ENCODE results near the gene PRPF19.

Gene PRPF19

DNA sequence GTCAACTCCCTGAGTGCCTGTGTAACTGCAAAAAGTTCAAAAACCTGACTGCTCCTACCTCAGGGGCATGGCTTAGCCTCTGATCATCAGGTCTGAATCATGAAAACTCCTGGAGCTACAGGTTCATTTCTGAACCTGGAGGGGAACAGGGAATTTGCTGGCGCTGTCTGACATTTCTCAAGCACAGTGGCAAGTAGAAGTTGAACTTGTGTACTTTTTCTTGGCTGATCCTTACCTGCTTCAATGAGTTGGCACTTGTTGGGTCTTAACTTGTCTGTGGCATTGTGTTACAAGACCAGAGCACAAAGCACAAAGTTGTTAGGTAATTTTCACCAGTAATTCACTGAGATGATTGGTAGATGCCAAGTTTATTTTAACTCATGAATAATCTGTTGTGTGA, 10.9 kb upstream of the PRPF19 start:
- peaks cover 10% of the 10 kb centered on the region for H3K79me1 ChIP-seq (ENCODE audit: low read length)
- no CpG with 5 or more reads among the region's 1 CpG for WGBS (ENCODE audit: extremely low coverage, insufficient coverage, low lambda C conversion rate)

GRCh38 chr11:60916669-60917206, 10.4 kb upstream of the PRPF19 start:
- no peak overlapping the region for H3K4ac ChIP-seq (ENCODE audit: low read depth, low read length)
- H4K8ac ChIP-seq (ENCODE audit: low read depth, low read length) = no peak overlapping the region
- no peak overlapping the region for H2BK120ac ChIP-seq (ENCODE audit: low read depth, low read length)
- peaks cover 3% of the 10 kb centered on the region for H3K36me3 ChIP-seq (ENCODE audit: control insufficient read depth, insufficient read depth, low read length)
- H3K79me2 ChIP-seq (ENCODE audit: control insufficient read depth, insufficient read depth, low read length) = peaks cover 9% of the 10 kb centered on the region
- peaks cover 10% of the 10 kb centered on the region for H3K79me1 ChIP-seq (ENCODE audit: low read length)
- H3K27me3 ChIP-seq (ENCODE audit: insufficient read depth, low read length, poor library complexity) = no peaks in the 10 kb centered on the region
- WGBS (ENCODE audit: extremely low coverage, insufficient coverage, low lambda C conversion rate) = no CpG with 5 or more reads among the region's 3 CpGs
- H3K27ac ChIP-seq (ENCODE audit: low read depth, low read length) = no peak overlapping the region
- no peak overlapping the region for H2AK5ac ChIP-seq (ENCODE audit: low read length)
- peaks cover 15% of the 10 kb centered on the region for H3K4me1 ChIP-seq (ENCODE audit: control insufficient read depth, low read depth, low read length)
- H3K9ac ChIP-seq (ENCODE audit: low read length) = peak overlapping the region; percentile 12
- H2BK5ac ChIP-seq (ENCODE audit: low read length) = no peak overlapping the region
- no peak overlapping the region for H3K18ac ChIP-seq (ENCODE audit: low read length)
- H4K5ac ChIP-seq (ENCODE audit: low read length) = no peak overlapping the region
- peak overlapping the region; percentile 51 for H3K56ac ChIP-seq (ENCODE audit: low read length)
- no peak overlapping the region for H3K4me2 ChIP-seq (ENCODE audit: low read length)
- H2BK15ac ChIP-seq (replicated peaks; ENCODE audit: low read depth) = no peak overlapping the region
- H3K4me3 ChIP-seq (ENCODE audit: low read length) = no peak overlapping the region
- peak; percentile 12 for DNase-seq
- peak overlapping the region; percentile 24 for H3K23ac ChIP-seq (ENCODE audit: low read length)

More for the DNA sequence above, 10.9 kb upstream of the PRPF19 start:
- Histone ChIP-seq H2BK15ac (replicated peaks; ENCODE audit: low read depth) (no peak overlapping the region), H2BK120ac (ENCODE audit: low read depth, low read length) (no peak overlapping the region), H3K18ac (ENCODE audit: low read length) (no peak overlapping the region), H3K56ac (ENCODE audit: low read length) (no peak overlapping the region), H3K36me3 (ENCODE audit: control insufficient read depth, insufficient read depth, low read length) (peaks cover 3% of the 10 kb centered on the region), H3K4me3 (ENCODE audit: low read length) (no peak overlapping the region), H4K5ac (ENCODE audit: low read length) (no peak overlapping the region), H3K4me2 (ENCODE audit: low read length) (no peak overlapping the region), H3K4ac (ENCODE audit: low read depth, low read length) (no peak overlapping the region), H3K79me2 (ENCODE audit: control insufficient read depth, insufficient read depth, low read length) (peaks cover 9% of the 10 kb centered on the region), H4K8ac (ENCODE audit: low read depth, low read length) (no peak overlapping the region), H3K4me1 (ENCODE audit: control insufficient read depth, low read depth, low read length) (peaks cover 15% of the 10 kb centered on the region), H2AK5ac (ENCODE audit: low read length) (no peak overlapping the region), H3K27ac (ENCODE audit: low read depth, low read length) (no peak overlapping the region), H3K9ac (ENCODE audit: low read length) (no peak overlapping the region), H3K27me3 (ENCODE audit: insufficient read depth, low read length, poor library complexity) (no peaks in the 10 kb centered on the region), H2BK5ac (ENCODE audit: low read length) (no peak overlapping the region), H3K23ac (ENCODE audit: low read length) (no peak overlapping the region)
- no peak for DNase-seq

- peaks cover 10% of the 10 kb centered on the region for H3K79me1 ChIP-seq (ENCODE audit: low read length)
- H3K36me3 ChIP-seq (ENCODE audit: control insufficient read depth, insufficient read depth, low read length) = no peaks in the 10 kb centered on the region
- peak overlapping the region; percentile 69 for H3K9ac ChIP-seq (ENCODE audit: low read length)
- H3K4me3 ChIP-seq (ENCODE audit: low read length) = peak overlapping the region; percentile 25
- peaks cover 15% of the 10 kb centered on the region for H3K4me1 ChIP-seq (ENCODE audit: control insufficient read depth, low read depth, low read length)
- no peak overlapping the region for H3K23ac ChIP-seq (ENCODE audit: low read length)
- H3K4ac ChIP-seq (ENCODE audit: low read depth, low read length) = no peak overlapping the region
- peaks cover 9% of the 10 kb centered on the region for H3K79me2 ChIP-seq (ENCODE audit: control insufficient read depth, insufficient read depth, low read length)
- H3K27me3 ChIP-seq (ENCODE audit: insufficient read depth, low read length, poor library complexity) = no peaks in the 10 kb centered on the region
- H4K8ac ChIP-seq (ENCODE audit: low read depth, low read length) = no peak overlapping the region
- no peak overlapping the region for H2BK120ac ChIP-seq (ENCODE audit: low read depth, low read length)
- H3K56ac ChIP-seq (ENCODE audit: low read length) = peak overlapping the region; percentile 89
- no peak overlapping the region for H4K5ac ChIP-seq (ENCODE audit: low read length)
- H3K4me2 ChIP-seq (ENCODE audit: low read length) = peak overlapping the region; percentile 74
- no peak overlapping the region for H2BK15ac ChIP-seq (replicated peaks; ENCODE audit: low read depth)
- H2BK5ac ChIP-seq (ENCODE audit: low read length) = no peak overlapping the region
- H2AK5ac ChIP-seq (ENCODE audit: low read length) = peak overlapping the region; percentile 80
- no CpG with 5 or more reads among the region's 17 CpGs for WGBS (ENCODE audit: extremely low coverage, insufficient coverage, low lambda C conversion rate)
- DNase-seq = peak; percentile 86
- H3K27ac ChIP-seq (ENCODE audit: low read depth, low read length) = peak overlapping the region; percentile 19
- no peak overlapping the region for H3K18ac ChIP-seq (ENCODE audit: low read length)
These were observed 9.0 kb upstream of the PRPF19 start for GRCh38 chr11:60915248-60915914.

DNA sequence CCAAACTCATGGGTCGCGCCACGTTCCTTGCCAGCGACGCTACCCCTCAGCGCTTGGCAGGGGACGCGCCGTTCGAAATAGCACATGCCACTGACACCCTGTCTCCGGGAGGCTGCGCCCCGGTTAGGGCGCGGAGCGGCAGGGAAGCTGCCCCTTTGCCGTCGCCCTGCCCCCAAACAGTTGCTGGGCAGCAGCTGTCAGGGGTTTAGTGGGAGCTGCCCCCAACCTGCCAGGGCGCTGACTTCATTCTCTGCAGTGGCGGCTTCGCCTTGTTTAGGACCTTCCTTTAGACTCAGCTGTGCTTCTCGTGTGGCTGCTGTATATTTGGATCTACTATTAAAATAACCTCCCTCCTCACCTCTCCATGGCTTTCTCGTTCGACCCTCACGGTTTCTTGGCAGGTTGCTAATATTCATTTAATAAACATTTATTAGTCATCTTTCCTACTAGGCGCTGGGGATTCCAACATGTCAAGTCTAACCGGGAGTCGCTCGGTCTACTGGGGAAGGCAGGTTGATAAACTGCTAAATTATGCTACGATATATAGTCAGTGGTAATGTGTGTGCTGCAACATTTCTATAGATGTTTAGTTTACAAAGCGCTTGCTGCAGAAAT, 8.4 kb upstream of the PRPF19 start:
- no peak overlapping the region for H3K4ac ChIP-seq (ENCODE audit: low read depth, low read length)
- H3K4me2 ChIP-seq (ENCODE audit: low read length) = peak overlapping the region; percentile 74
- no peak overlapping the region for H2BK120ac ChIP-seq (ENCODE audit: low read depth, low read length)
- H3K4me3 ChIP-seq (ENCODE audit: low read length) = peak overlapping the region; percentile 61
- H3K23ac ChIP-seq (ENCODE audit: low read length) = no peak overlapping the region
- no peak overlapping the region for H3K27ac ChIP-seq (ENCODE audit: low read depth, low read length)
- no peak overlapping the region for H2AK5ac ChIP-seq (ENCODE audit: low read length)
- H3K4me1 ChIP-seq (ENCODE audit: control insufficient read depth, low read depth, low read length) = peaks cover 15% of the 10 kb centered on the region
- no peaks in the 10 kb centered on the region for H3K27me3 ChIP-seq (ENCODE audit: insufficient read depth, low read length, poor library complexity)
- no CpG with 5 or more reads among the region's 31 CpGs for WGBS (ENCODE audit: extremely low coverage, insufficient coverage, low lambda C conversion rate)
- peak overlapping the region; percentile 69 for H3K9ac ChIP-seq (ENCODE audit: low read length)
- no peak overlapping the region for H4K5ac ChIP-seq (ENCODE audit: low read length)
- peaks cover 9% of the 10 kb centered on the region for H3K79me2 ChIP-seq (ENCODE audit: control insufficient read depth, insufficient read depth, low read length)
- peak; percentile 35 for DNase-seq
- no peak overlapping the region for H4K8ac ChIP-seq (ENCODE audit: low read depth, low read length)
- H2BK5ac ChIP-seq (ENCODE audit: low read length) = no peak overlapping the region
- H3K18ac ChIP-seq (ENCODE audit: low read length) = no peak overlapping the region
- H3K36me3 ChIP-seq (ENCODE audit: control insufficient read depth, insufficient read depth, low read length) = no peaks in the 10 kb centered on the region
- peak overlapping the region; percentile 94 for H3K56ac ChIP-seq (ENCODE audit: low read length)
- H2BK15ac ChIP-seq (replicated peaks; ENCODE audit: low read depth) = no peak overlapping the region
- peaks cover 10% of the 10 kb centered on the region for H3K79me1 ChIP-seq (ENCODE audit: low read length)

- Histone ChIP-seq H3K4me1 (ENCODE audit: control insufficient read depth, low read depth, low read length) (peaks cover 15% of the 10 kb centered on the region), H4K8ac (ENCODE audit: low read depth, low read length) (no peak within 1 kb of the TSS), H3K23ac (ENCODE audit: low read length) (no peak within 1 kb of the TSS), H3K79me2 (ENCODE audit: control insufficient read depth, insufficient read depth, low read length) (peaks cover 9% of the 10 kb centered on the region), H3K4ac (ENCODE audit: low read depth, low read length) (no peak within 1 kb of the TSS), H2BK120ac (ENCODE audit: low read depth, low read length) (no peak within 1 kb of the TSS), H3K18ac (ENCODE audit: low read length) (peak within 1 kb of the TSS; percentile 44), H2AK5ac (ENCODE audit: low read length) (no peak within 1 kb of the TSS), H3K9ac (ENCODE audit: low read length) (peak within 1 kb of the TSS; percentile 69), H3K56ac (ENCODE audit: low read length) (peak within 1 kb of the TSS; percentile 94), H3K4me2 (ENCODE audit: low read length) (peak within 1 kb of the TSS; percentile 74), H3K27me3 (ENCODE audit: insufficient read depth, low read length, poor library complexity) (no peaks in the 10 kb centered on the region), H2BK15ac (replicated peaks; ENCODE audit: low read depth) (no peak within 1 kb of the TSS), H3K27ac (ENCODE audit: low read depth, low read length) (peak within 1 kb of the TSS; percentile 86), H2BK5ac (ENCODE audit: low read length) (no peak within 1 kb of the TSS), H3K4me3 (ENCODE audit: low read length) (peak within 1 kb of the TSS; percentile 61), H4K5ac (ENCODE audit: low read length) (no peak within 1 kb of the TSS), H3K79me1 (ENCODE audit: low read length) (peaks cover 6% of the 10 kb centered on the region), H3K36me3 (ENCODE audit: control insufficient read depth, insufficient read depth, low read length) (no peaks in the 10 kb centered on the region)
- DNase-seq = peak; percentile 95
- WGBS (ENCODE audit: extremely low coverage, insufficient coverage, low lambda C conversion rate) = no CpG with 5 or more reads among the region's 70 CpGs
These were observed 7.6 kb upstream of the PRPF19 start, which contains the start of gene TMEM109 for GRCh38 chr11:60913793-60914632. Gene TMEM109, plus strand, starts transcription at chr11:60914158. Its CDS starts 5,536 bp downstream, at chr11:60919694.
